Suprapubic skin (tissue), 4 donors: ENCODE results near the gene ACAA2.

Experiments used
- CTCF ChIP-seq, 2 donors: fragments of 200-600 bp in 1 of 2; fragments of 450-650 bp in 1 of 2; sonication (generic) in 1 of 2; IDR thresholded peaks; one replicate each; pipeline ENCODE4 v1.5.1; 2016 to 2019; ENCODE audit warnings: antibody characterized with exemption in 2 of 2, mild to moderate bottlenecking in 1 of 2, moderate library complexity in 1 of 2
- EP300 ChIP-seq: sonication (generic); formaldehyde crosslinking; IDR thresholded peaks from one replicate; pipeline ENCODE4 v1.6.1; 2017; ENCODE audit warnings: antibody characterized with exemption
- POLR2A ChIP-seq, 2 donors: fragments of 450-650 bp; IDR thresholded peaks; one replicate each; pipeline ENCODE4 v1.6.1; 2017; ENCODE audit warnings: antibody characterized with exemption in 2 of 2, mild to moderate bottlenecking in 2 of 2, moderate library complexity in 2 of 2
- POLR2AphosphoS5 ChIP-seq, 3 donors: sonication (generic); formaldehyde crosslinking; IDR thresholded peaks; one replicate each; pipeline ENCODE4 v1.6.1; 2017; ENCODE audit warnings: antibody characterized with exemption in 3 of 3

DNA sequence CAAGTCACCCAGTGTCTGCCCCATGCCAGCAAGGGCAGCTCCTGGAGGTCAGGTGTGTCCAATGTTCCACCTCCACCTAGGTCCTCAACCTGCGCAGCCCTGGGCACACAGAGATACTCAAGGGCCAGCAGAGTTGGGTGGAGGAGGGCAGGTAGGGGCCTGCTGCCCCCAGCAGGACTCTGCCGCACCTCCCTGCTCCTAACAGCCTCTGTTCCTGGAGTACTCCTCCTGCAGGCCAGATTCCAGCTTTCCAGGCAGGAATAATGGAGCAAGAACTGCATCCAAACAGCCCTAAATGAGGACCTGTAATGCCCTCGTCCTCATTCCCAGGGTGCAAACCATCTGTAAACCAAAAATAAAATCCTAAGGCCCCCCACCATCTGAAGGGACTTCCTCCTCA, 44.4 kb upstream of the ACAA2 start:
- no peak for TF ChIP-seq CTCF (IDR thresholded peaks at IDR 0.05)
- TF ChIP-seq POLR2A (IDR thresholded peaks at IDR 0.05) = no peak
- TF ChIP-seq EP300 = no peak
- no peak for TF ChIP-seq POLR2AphosphoS5 (IDR thresholded peaks at IDR 0.05)
